HG03280 (cell line): Measurements from ENCODE around the gene PRTN3.
A peak's percentile ranks its signal among the peaks of the same experiment; 100 is the strongest.
"Not testable (repeated sequence)": the region's sequence is repeated elsewhere in the genome, so short reads cannot be mapped to it uniquely, and the experiment has no call there.

ENCODE experiments used
- ATAC-seq: cut with Tn5 transposase; IDR thresholded peaks from one replicate; pipeline ENCODE4 v1.9.1; 2021; ENCODE audit warnings: mild to moderate bottlenecking, moderate library complexity; ENCODE audit not compliant: unreplicated experiment

PRTN3 gene

DNA sequence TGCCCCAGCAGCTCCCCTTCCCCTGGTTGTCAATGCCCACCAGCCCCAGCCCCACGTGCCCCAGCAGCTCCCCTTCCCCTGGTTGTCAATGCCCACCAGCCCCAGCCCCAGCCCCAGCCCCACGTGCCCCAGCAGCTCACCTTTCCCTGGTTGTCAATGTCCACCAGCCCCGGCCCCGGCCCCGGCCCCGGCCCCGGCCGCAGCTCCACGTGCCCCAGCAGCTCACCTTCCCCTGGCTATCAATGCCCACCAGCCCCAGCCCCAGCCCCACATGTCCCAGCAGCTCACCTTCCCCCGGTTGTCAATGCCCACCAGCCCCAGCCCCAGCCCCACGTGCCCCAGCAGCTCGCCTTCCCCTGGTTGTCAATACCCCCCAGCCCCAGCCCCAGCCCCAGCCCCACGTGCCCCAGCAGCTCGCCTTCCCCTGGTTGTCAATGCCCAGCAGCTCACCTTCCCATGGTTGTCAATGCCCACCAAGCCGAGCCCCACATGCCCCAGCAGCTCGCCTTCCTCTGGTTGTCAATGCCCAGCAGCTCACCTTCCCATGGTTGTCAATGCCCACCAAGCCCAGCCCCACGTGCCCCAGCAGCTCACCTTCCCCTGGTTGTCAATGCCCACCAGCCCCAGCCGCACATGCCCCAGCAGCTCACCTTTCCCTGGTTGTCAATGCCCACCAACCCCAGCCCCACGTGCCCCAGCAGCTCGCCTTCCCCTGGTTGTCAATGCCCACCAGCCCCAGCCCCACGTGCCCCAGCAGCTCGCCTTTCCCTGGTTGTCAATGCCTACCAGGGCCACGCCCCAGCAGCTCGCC lies 38.2 kb downstream of the PRTN3 start:
- not testable (repeated sequence) for ATAC-seq

DNA sequence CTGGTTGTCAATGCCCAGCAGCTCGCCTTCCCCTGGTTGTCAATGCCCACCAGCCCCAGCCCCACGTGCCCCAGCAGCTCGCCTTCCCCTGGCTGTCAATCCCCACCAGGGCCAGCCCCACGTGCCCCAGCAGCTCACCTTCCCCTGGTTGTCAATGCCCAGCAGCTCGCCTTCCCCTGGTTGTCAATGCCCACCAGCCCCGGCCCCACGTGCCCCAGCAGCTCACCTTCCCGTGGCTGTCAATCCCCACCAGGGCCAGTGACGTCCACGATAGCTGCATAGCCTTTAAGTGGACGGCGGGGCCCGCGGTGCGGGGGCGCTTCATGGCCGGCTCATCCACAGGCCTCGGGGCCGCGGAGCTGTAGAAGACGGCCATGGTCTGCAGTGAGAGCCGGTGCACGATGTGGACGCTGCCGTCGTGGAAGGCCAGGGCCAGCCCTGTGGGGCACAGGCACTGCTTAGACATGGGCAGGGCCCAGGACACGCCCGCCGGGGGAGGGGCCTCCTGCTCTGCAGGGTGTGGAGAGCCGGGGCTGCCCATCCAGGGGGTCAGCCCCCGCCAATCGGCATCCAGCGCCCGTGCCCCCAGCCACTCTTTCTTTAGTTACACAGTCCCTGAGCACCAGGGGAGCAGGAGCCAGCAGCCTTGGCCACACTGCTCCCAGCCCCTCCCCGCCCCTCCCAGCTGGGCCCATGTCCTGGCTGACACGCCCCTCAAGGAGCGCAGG lies 39.1 kb downstream of the PRTN3 start:
- no peak for ATAC-seq

DNA sequence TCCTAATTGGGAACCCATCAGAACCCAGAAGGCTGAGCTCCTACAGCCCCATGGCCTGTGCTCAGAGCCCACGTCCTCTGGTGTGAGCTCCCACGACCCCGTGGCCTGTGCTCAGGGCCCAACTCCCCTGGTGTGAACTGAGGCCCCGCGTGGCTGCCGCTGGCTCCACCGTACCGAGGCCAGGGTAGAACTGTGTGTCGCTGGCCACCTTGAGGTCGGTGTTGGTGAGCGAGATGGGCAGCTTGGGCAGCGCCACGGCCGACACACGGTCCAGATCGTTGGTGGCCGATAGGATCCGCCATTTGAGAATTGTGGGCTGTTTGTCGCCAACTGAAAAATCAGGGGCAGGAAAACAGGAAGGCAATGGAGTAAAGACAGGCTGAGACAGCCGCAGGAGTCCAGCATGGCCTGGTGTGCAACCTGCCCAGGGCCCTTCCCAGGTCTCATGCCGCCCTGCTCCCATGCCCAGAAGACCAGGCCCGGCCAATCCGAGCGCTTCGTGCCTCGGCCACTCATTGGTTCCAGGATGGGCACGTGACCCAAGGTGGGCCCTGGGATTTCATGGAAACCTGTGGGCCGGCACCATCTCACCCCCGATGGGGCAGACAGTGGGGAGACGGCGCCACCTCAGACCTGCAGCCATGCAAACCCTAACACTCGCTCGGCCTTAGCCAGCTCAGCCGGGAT lies 40.7 kb downstream of the PRTN3 start:
- ATAC-seq = no peak

DNA sequence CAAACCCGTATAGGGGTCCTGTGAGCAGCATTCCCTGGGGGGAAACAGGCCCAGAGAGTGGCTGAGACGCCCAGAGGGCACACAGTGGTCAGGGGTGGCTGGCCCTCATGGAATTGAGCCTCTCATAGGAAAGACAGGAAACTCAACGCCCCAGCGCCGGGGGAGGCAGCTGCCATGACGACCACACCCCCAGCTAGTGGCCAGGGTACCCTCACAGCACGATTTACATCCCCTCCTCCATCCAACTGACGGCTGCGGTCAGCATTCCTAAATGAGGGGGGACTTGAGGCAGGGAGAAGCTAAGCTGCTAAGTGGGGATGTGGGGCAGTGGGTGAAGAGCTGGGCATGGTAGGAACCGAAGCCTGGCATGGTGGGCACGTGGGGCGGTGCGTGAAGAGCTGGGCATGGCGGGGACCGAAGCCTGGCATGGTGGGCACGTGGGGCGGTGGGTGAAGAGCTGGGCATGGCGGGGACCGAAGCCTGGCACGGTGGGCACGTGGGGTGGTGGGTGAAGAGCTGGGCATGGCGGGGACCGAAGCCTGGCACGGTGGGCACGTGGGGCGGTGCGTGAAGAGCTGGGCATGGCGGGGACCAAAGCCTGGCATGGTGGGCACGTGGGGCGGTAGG lies 42.2 kb downstream of the PRTN3 start:
- no peak for ATAC-seq

DNA sequence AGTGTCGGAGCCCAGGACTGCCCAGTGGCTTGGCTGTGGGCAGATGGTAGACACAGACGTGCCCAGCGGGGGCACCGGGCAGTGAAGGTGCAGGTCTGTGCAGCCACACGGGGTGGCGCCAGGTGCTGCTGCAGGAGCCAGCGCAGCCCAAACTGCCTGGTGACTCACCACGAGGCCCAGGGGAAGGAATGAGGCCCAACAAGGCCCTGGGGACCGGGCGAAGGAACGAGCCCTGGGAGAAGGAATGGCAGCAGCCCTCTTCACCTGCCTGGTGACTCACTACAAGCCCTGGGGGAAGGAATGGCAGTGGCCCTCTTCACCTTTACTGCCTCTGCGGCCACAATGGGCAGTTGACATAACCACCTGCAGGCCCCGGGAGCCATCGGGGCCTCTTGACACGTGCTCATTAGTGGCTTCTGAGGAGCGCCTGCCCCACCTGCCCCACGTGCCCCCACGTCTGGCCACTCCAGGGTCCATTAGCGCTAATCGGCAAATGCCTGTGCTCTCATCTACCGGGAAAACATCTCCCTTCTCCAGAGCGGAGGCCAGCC lies 42.9 kb downstream of the PRTN3 start:
- no peak for ATAC-seq

DNA sequence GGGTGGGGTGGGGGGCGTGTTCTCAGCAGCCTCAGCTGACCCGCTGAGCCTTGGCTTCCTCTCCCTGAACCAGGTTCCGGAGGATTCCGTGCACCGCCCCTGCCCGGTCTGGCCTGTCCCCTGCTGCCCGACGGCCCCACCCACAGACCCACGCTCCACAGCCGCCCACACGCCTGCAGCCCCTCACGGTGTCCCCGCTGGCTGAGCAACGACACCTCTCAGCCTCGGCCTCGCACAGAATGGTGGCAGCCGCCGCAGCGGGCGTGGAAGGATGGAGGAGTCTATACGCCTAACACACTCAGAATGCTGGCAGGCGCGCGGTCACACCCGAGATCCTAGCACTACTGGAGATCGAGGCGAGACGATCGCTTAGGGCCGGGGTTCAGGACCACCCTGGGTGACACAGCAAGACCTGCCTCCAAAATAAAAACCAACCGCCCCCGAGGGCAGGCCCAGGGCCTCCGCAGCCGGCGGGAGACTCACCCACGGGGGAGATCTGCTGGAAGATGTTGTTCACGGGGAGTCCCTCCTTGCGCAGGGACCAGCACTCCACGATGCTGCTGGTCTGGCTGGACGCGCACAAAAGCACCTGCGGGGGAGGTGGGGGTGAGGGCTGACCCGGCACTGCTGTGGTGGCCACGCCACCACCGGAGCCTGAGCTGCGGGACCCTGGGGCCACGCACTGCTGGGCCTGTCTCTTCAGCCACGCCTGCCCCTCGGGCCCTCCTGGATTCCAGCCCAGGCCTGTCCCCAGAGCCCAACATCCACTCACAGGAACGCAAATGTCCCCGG lies 43.8 kb downstream of the PRTN3 start:
- no peak for ATAC-seq

DNA sequence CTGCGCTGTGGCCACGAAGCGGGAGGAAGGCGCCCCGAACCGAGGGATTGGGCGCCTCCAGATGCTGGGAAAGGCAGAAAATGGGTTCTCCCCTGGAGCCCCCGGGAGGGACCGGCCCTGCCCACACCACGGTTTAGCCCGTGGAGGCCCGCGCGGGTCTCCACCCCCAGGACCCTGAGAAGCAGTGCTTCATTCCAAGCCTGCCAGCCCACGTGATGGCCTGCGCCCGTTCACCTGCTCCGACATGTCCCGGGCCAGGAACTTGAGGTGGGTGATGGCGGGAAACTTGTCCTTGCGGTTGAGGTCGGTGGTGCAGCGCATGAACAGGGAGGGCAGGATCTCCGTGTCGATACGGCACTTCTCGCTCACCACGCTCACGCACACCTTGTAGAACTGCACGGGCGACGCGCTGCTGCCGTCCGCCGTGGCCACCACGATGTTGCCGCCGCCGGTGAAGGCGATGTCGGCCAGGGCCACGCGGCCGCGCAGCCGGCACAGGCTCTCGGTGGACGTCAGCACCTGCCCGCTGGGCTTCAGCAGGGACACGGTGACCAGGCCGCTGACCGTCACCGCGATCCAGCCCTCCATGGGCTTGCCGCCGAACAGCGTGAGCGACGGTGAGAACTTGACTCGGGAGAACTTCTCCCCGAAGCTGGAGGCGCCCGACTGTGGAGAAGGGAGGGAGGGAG lies 44.9 kb downstream of the PRTN3 start:
- ATAC-seq = no peak

DNA sequence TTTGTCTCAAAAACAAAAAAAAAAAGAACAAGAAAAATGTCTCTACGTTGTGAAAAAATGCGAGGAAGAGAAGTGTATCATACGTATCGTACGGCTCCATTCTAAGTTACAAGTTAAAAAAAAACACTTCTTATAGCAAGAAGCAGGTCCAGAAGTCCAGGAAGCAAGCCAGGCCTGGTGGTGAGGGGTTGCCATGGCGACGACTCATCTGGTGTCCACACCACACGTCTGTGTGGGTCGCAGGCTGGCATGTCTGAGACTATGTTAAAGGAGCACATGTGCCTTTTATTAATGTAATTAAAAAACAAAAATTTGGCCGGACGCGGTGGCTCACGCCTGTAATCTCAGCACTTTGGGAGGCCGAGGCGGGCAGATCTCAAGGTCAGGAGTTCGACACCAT lies 46.3 kb downstream of the PRTN3 start:
- ATAC-seq = no peak

DNA sequence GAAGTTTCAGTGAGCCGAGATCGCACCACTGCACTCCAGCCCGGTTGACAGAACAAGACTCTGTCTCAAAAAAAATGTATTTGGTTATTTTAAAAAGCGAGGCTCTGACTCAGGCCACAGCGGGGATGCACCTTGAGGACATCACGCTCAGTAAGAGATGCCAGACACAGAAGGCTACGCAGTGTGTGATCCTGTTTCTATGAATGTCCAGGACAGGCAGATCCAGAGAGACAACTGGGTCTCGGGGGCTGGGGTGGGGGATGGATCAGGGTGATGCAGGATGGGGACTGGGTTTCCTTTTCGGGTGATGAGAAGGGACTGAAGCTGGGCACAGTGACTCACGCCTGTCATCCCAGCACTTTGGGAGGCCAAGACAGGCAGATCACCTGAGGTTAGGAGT lies 46.8 kb downstream of the PRTN3 start:
- ATAC-seq = no peak

DNA sequence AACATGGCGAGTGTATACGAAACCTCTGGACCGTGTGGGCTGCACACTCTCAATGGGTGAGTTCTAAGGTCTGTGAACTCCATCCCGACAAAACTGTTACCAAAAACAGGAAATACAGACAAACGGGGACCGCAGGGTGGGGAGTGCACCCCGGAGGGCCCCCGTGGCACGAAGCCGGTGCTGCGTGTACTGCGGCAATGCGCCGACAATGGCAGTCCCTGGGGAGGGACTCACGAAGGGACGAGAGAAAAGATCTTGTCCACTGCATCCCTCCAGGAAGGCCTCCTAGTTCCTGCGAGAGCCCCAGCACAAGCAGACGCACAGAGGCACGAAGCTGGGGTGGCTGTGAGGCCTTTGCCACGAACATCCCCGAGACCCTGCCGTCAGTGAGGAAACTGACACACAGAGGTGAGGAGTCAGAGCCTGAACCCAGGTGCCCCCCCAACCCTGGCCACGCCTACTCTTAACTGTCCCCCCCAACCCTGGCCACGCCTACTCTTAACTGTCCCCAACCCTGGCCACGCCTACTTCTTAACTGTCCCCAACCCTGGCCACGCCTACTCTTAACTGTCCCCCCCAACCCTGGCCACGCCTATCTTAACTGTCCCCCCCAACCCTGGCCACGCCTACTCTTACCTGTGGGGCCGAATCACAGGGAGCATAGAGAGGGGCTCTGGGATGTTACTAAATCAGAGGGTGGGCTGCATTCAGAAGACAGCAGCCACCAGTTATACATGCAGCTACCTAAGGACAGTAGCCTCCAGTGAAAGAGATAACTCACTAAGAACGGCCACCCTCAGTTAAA lies 48.0 kb downstream of the PRTN3 start:
- ATAC-seq = no peak

DNA sequence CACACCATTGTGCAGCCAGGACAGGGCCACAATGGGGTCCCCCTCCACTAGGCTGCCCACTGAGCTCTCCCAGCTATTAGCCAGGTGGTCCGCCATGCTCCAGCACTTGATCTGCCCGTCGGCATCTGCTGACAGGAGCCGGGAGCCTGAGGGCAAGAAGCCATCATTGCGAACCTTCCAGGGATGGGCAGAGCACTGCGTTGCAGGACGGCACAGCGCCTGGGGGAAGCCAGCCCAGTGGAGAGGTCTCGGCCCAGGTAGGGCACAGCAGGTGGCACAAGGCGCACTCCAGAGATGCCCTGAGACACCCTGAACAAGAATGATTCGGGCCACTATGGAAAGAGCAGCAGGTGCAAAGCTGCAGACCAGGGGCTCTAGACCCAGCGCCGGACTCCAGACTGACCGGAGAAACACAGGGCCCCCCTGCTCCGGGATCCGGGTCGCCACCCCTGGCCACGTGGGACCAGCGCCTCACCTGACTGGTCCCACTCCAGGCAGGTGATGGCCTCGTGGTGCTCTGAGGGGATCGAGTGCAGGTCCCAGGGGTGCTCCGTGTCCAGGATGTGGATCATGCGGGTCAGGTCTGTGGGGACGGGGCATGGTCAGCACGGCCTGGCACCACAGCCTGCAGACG lies 49.0 kb downstream of the PRTN3 start:
- ATAC-seq = no peak

DNA sequence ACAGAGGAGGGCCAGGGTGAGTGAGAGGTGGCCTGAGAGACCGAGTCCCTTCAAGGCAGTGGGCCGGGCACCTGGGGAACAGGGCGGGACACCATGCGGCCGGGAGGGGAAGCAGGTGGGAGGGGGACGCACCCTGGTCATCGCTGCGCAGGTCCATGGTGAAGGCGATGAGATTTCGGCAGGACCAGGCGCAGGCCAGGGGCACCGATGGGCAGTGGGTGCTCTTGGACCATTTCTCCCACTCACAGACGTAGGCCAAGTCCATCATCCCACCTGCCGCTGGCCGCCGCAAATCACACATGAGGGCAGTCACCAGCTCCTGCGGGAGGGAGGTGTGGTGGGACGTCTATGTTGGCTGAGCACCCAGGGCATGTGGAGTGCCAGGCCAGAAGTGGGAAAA lies 50.0 kb downstream of the PRTN3 start:
- ATAC-seq = no peak

DNA sequence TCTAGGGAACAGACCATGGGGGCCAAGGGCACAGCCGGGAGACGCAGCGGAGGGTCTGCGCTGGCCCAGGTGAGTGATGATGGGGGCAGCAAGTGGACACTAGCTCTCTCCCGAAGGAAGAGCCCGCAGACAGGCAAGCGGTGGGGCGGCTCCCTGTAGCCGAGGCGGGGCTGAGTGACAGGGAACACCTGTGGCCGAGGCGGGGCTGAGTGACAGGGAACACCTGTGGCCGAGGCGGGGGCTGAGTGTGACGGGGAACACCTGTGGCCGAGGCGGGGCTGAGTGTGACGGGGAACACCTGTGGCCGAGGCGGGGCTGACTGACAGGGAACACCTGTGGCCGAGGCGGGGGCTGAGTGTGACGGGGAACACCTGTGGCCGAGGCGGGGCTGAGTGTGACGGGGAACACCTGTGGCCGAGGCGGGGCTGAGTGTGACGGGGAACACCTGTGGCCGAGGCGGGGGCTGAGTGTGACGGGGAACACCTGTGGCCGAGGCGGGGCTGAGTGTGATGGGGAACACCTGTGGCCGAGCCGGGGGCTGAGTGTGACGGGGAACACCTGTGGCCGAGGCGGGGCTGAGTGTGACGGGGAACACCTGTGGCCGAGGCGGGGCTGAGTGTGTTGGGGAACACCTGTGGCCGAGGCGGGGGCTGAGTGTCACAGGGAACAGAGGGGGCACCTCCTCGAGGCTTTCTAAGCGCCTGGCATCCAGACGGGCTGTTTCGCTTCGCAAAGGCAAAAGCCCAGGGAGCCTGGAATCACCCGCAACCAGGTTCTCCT lies 50.8 kb downstream of the PRTN3 start:
- not testable (repeated sequence) for ATAC-seq

DNA sequence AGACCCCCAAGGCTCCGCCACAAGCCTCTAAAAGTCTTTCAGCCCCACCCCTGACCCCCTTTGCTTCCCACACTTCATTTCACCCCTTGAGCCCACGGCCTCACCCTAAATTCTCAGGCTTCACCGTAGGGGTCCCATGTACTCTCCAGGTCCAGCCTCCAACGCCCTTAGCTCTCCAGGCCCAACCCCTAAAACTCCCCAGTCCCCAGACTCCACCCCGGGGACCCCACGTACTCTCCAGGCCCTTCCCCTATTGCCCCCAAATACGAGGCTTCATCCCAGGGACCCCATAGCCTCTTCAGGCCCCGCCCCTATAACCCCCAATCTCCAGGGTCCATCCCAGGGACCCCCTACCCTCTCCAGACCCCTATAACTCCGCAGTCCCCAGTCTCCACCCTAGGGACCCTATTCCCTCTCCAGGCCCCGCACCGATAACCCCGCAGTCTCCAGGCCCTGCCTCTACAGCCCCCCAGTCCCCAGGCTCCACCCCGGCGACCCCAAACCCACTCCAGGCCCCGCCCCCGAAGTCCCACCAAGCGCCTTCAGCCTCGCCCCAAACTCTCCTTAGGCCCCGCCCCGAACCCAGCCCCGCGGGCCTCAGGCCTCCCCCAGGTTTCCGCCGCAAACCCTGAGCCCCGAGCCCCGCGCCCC lies 51.6 kb downstream of the PRTN3 start:
- no peak for ATAC-seq

DNA sequence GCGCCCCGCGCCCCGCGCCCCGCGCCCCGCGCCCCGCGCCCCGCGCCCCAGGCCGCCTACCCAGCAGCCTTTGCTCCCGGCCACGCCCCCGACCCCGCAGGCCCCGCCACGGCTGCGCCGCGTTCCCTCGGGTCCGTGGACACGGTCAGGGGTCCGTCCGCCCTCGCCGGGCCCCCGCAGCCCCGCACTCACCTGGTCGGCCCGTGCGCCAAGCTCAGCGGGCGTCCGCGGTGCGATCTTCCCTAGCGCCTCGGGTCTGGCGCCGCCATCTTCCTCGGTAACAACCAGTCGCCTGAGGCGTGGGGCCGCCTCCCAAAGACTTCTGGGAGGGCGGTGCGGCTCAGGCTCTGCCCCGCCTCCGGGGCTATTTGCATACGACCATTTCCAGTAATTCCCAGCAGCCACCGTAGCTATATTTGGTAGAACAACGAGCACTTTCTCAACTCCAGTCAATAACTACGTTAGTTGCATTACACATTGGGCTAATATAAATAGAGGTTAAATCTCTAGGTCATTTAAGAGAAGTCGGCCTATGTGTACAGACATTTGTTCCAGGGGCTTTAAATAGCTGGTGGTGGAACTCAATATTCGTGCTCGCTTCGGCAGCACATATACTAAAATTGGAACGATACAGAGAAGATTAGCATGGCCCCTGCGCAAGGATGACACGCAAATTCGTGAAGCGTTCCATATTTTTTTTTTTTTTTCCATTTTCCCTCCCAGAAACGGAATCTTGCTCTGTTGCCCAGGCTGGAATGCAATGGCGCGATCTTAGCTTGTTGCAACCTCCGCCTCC lies 52.3 kb downstream of the PRTN3 start, which contains the start of the genes MED16 and RNU6-9:
Gene MED16, minus strand, starts transcription at position 294 of the 796 bp plus-strand sequence. CDS start 2,056 bp downstream, outside the sequence.
Gene RNU6-9, plus strand, starts transcription at position 591 of the 796 bp plus-strand sequence.
- peak; percentile 89 for ATAC-seq

DNA sequence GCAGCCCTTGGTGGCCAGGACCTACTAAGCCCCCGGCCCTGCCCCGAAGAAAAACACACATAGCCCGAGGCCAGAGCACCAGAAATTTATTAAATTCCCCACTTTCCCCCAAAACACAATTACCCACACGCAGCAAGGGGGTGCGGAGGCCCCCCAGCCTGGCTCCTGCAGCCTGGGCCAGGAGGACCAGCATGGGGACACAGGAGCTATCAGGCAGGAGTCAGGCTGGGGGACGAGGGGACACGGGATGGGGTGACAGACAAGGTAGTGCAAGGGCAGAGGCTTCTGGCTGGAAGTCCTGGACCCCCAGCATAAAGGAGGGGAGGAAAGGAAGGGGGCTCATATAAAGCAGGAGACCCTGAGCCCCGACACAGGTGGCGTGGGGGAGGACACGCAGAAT lies 55.6 kb downstream of the PRTN3 start:
- ATAC-seq = no peak
